Chondrocyte (in vitro differentiated cells): ENCODE results near the gene LGSN. TPM values are rescaled to one million over a fixed set of nuclear protein-coding genes. Genes with fewer than 3 reads are reported as not detected.

Source experiments
- DNase-seq: peaks from one replicate; pipeline ENCODE4 v3.0.0; 2021; ENCODE audit warnings: mixed read lengths, low spot score
- H3K27ac Mint-ChIP-seq: one replicate; pipeline ENCODE4 v1.8.0; 2021; ENCODE audit warnings: mild to moderate bottlenecking, moderate library complexity, mixed read lengths; ENCODE audit not compliant: unreplicated experiment
- H3K27me3 Mint-ChIP-seq: 2 replicates; pipeline ENCODE4 v1.8.0; 2021; ENCODE audit warnings: low read depth, mixed read lengths
- H3K36me3 Mint-ChIP-seq: 2 replicates; pipeline ENCODE4 v1.8.0; 2021; ENCODE audit warnings: low read depth, mixed read lengths
- H3K4me1 Mint-ChIP-seq: 2 replicates; pipeline ENCODE4 v1.8.0; 2021; ENCODE audit warnings: low read depth, mild to moderate bottlenecking, mixed read lengths
- H3K4me3 Mint-ChIP-seq: one replicate; pipeline ENCODE4 v1.8.0; 2021; ENCODE audit warnings: mild to moderate bottlenecking, moderate library complexity, mixed read lengths; ENCODE audit not compliant: unreplicated experiment
- H3K9me3 Mint-ChIP-seq: 2 replicates; pipeline ENCODE4 v1.8.0; 2021; ENCODE audit warnings: low read depth, mixed read lengths
- total RNA-seq: library from RNA; stranded (reverse); gene quantifications from 3 replicates; pipeline ENCODE4 v1.2.1, GENCODE V29; 2021
- TF ChIP-seq, protein P1 (sequence below): fragments of 200-600 bp; sonication (generic); IDR thresholded peaks from 2 replicates; pipeline ENCODE4 v1.5.0; 2021; ENCODE audit warnings: antibody characterized with exemption, mild to moderate bottlenecking, moderate library complexity

LGSN gene
- total RNA-seq, 1 donor from 2014 or later, result 1.4 TPM

GRCh38 chr6:63321821-63322220 lies 2.0 kb upstream of the LGSN start:
- H3K36me3 Mint-ChIP-seq, result no peaks in the 10 kb centered on the region
- H3K9me3 Mint-ChIP-seq, result peaks cover under 1% of the 10 kb centered on the region
- TF ChIP-seq, protein P1, sequence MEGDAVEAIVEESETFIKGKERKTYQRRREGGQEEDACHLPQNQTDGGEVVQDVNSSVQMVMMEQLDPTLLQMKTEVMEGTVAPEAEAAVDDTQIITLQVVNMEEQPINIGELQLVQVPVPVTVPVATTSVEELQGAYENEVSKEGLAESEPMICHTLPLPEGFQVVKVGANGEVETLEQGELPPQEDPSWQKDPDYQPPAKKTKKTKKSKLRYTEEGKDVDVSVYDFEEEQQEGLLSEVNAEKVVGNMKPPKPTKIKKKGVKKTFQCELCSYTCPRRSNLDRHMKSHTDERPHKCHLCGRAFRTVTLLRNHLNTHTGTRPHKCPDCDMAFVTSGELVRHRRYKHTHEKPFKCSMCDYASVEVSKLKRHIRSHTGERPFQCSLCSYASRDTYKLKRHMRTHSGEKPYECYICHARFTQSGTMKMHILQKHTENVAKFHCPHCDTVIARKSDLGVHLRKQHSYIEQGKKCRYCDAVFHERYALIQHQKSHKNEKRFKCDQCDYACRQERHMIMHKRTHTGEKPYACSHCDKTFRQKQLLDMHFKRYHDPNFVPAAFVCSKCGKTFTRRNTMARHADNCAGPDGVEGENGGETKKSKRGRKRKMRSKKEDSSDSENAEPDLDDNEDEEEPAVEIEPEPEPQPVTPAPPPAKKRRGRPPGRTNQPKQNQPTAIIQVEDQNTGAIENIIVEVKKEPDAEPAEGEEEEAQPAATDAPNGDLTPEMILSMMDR, result no peak
- no peak overlapping the region for H3K4me3 Mint-ChIP-seq
- H3K27me3 Mint-ChIP-seq, result peaks cover 4% of the 10 kb centered on the region
- no peak for DNase-seq
- no peak overlapping the region for H3K27ac Mint-ChIP-seq
- no peaks in the 10 kb centered on the region for H3K4me1 Mint-ChIP-seq

GRCh38 chr6:63317641-63318040 lies 2.1 kb downstream of the LGSN start:
- Mint-ChIP-seq H3K4me3 (no peak overlapping the region), H3K36me3 (no peaks in the 10 kb centered on the region), H3K27ac (no peak overlapping the region), H3K27me3 (peaks cover 4% of the 10 kb centered on the region), H3K9me3 (no peaks in the 10 kb centered on the region), H3K4me1 (peaks cover 4% of the 10 kb centered on the region)
- DNase-seq, result no peak
- TF ChIP-seq, protein P1, result no peak

GRCh38 chr6:63316113-63316512 lies 3.7 kb downstream of the LGSN start:
- peaks cover 4% of the 10 kb centered on the region for H3K27me3 Mint-ChIP-seq
- TF ChIP-seq, protein P1, result no peak
- H3K9me3 Mint-ChIP-seq, result no peaks in the 10 kb centered on the region
- DNase-seq, result no peak
- no peak overlapping the region for H3K27ac Mint-ChIP-seq
- peaks cover 4% of the 10 kb centered on the region for H3K4me1 Mint-ChIP-seq
- no peak overlapping the region for H3K4me3 Mint-ChIP-seq
- H3K36me3 Mint-ChIP-seq, result no peaks in the 10 kb centered on the region

DNA sequence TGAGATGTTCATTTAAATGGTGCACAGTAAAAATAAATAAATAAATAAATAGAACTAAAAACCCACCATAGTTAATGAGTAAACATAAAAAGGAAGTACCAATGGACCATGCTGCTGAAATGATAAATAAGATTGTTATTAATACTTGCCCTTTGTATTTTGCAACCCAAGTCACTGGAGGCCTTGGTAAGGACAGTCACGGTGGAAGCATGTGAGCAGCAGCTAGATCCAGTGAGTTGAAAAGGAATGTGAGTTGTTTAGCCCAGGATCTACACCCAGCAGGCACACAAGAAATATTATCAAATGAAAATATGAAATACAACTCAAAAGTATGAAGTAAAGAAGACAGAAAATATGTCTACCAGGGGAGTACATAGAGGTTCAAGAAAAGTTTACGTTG lies 6.7 kb downstream of the LGSN start:
- H3K9me3 Mint-ChIP-seq, result no peaks in the 10 kb centered on the region
- no peak for DNase-seq
- H3K27ac Mint-ChIP-seq, result no peak overlapping the region
- H3K27me3 Mint-ChIP-seq, result no peaks in the 10 kb centered on the region
- peaks cover 4% of the 10 kb centered on the region for H3K4me1 Mint-ChIP-seq
- no peaks in the 10 kb centered on the region for H3K36me3 Mint-ChIP-seq
- H3K4me3 Mint-ChIP-seq, result no peak overlapping the region
- TF ChIP-seq, protein P1, result no peak

- no peak for DNase-seq
- TF ChIP-seq, protein P1, result peak; percentile 76
- no peaks in the 10 kb centered on the region for H3K27me3 Mint-ChIP-seq
- H3K36me3 Mint-ChIP-seq, result no peaks in the 10 kb centered on the region
- no peaks in the 10 kb centered on the region for H3K4me1 Mint-ChIP-seq
- no peak overlapping the region for H3K27ac Mint-ChIP-seq
- H3K9me3 Mint-ChIP-seq, result no peaks in the 10 kb centered on the region
- no peak overlapping the region for H3K4me3 Mint-ChIP-seq
These were observed 12.1 kb downstream of the LGSN start for GRCh38 chr6:63307581-63308246.
